NCI-H510A treated with DMSO at 0.1 percent for 48 hours (cell line): ENCODE results near the gene MPZL3.
"Not testable (repeated sequence)": the region's sequence is repeated elsewhere in the genome, so short reads cannot be mapped to it uniquely, and the experiment has no call there.

Experiments used
- DNase-seq: peaks from one replicate; lab custom pipeline; 2025; lab: John Stamatoyannopoulos, UW

The MPZL3 gene

GRCh38 chr11:118184784-118185579 lies 67.2 kb downstream of the MPZL3 start:
- no peak for DNase-seq

- not testable (repeated sequence) for DNase-seq
These were observed 68.5 kb downstream of the MPZL3 start for GRCh38 chr11:118183691-118184090.

GRCh38 chr11:118180300-118180703 lies 71.9 kb downstream of the MPZL3 start:
- DNase-seq: no peak

GRCh38 chr11:118176778-118177134 lies 75.4 kb downstream of the MPZL3 start:
- no peak for DNase-seq
